GM04504 (cell line): Measurements from ENCODE around the gene AOC2.
"Not testable (repeated sequence)": the region's sequence is repeated elsewhere in the genome, so short reads cannot be mapped to it uniquely, and the experiment has no call there.

Experiments
- DNase-seq: peaks from one replicate; pipeline ENCODE4 v3.0.0-alpha.2; 2012; ENCODE audit warnings: low read depth

Gene AOC2

GRCh38 chr17:42853968-42854790 lies 9.8 kb downstream of the AOC2 start:
- no peak for DNase-seq

- no peak for DNase-seq
Observed at GRCh38 chr17:42855048-42855596, 10.7 kb downstream of the AOC2 start.

- not testable (repeated sequence) for DNase-seq
Observed at GRCh38 chr17:42856093-42856492, 11.7 kb downstream of the AOC2 start.

- not testable (repeated sequence) for DNase-seq
Observed at GRCh38 chr17:42856516-42856915, 12.1 kb downstream of the AOC2 start.

GRCh38 chr17:42857389-42857788 lies 13.0 kb downstream of the AOC2 start:
- no peak for DNase-seq

GRCh38 chr17:42865638-42866094 lies 21.3 kb downstream of the AOC2 start:
- no peak for DNase-seq

- no peak for DNase-seq
Observed at GRCh38 chr17:42866216-42866615, 21.8 kb downstream of the AOC2 start.

- no peak for DNase-seq
Observed at GRCh38 chr17:42866631-42867575, 22.5 kb downstream of the AOC2 start.

- not testable (repeated sequence) for DNase-seq
Observed at GRCh38 chr17:42867694-42868261, 23.4 kb downstream of the AOC2 start.

- DNase-seq = no peak
Observed at GRCh38 chr17:42868338-42868737, 24.0 kb downstream of the AOC2 start.

GRCh38 chr17:42871647-42872046 lies 27.3 kb downstream of the AOC2 start:
- no peak for DNase-seq

GRCh38 chr17:42872251-42872965 lies 28.0 kb downstream of the AOC2 start:
- DNase-seq = no peak

- no peak for DNase-seq
Observed at GRCh38 chr17:42873315-42873714, 28.9 kb downstream of the AOC2 start.

GRCh38 chr17:42873932-42874695 lies 29.7 kb downstream of the AOC2 start:
- DNase-seq = not testable (repeated sequence)

GRCh38 chr17:42877037-42877436 lies 32.7 kb downstream of the AOC2 start:
- no peak for DNase-seq

- DNase-seq = no peak
Observed at GRCh38 chr17:42878123-42878880, 33.9 kb downstream of the AOC2 start.

GRCh38 chr17:42878924-42879595 lies 34.7 kb downstream of the AOC2 start:
- no peak for DNase-seq

GRCh38 chr17:42879596-42879985 lies 35.2 kb downstream of the AOC2 start:
- peak; percentile 17 for DNase-seq

- no peak for DNase-seq
Observed at GRCh38 chr17:42880776-42881310, 36.5 kb downstream of the AOC2 start.
